ENCODE results near the gene SBNO2. TPM values are rescaled to one million over a fixed set of nuclear protein-coding genes. Genes with fewer than 3 reads are reported as not detected.

SBNO2 gene
- total RNA-seq, 3 donors from 2014 or later = 58.0 to 86.6 (median 74.6) TPM

GRCh38 chr19:1064661-1065605 is 109.1 kb downstream of the SBNO2 start:
- H3K4me3 ChIP-seq = no peak overlapping the region

GRCh38 chr19:1063909-1064660 is 110.0 kb downstream of the SBNO2 start:
- Histone ChIP-seq H3K36me3 (ENCODE audit: low read depth) (no peaks in the 10 kb centered on the region), H3K4me3 (no peak overlapping the region), H3K9me3 (no peaks in the 10 kb centered on the region), H3K4me1 (ENCODE audit: low read depth) (peaks cover 34% of the 10 kb centered on the region)
- peak; percentile 27 to 63 (median 45) for DNase-seq
- no peak for TF ChIP-seq CTCF (IDR thresholded peaks at IDR 0.05)
- intact Hi-C loops (cut with DNase I, micrococcal nuclease) = no loop called here
- peak; percentile 4 for ATAC-seq

More at GRCh38 chr19:1064661-1065605, 109.1 kb downstream of the SBNO2 start:
- no peaks in the 10 kb centered on the region for H3K36me3 ChIP-seq (ENCODE audit: low read depth)
- DNase-seq (peak; percentile 77 to 82 (median 81)), ATAC-seq (peak; percentile 72)
- H3K4me1 ChIP-seq (ENCODE audit: low read depth) = peaks cover 42% of the 10 kb centered on the region
- TF ChIP-seq CTCF (IDR thresholded peaks at IDR 0.05) = peak; percentile 86
- H3K9me3 ChIP-seq = no peaks in the 10 kb centered on the region
- intact Hi-C loops (cut with DNase I, micrococcal nuclease) = no loop called here

GRCh38 chr19:1063030-1063908 is 110.8 kb downstream of the SBNO2 start:
- intact Hi-C loops (cut with DNase I, micrococcal nuclease) = no loop called here
- no peak for TF ChIP-seq CTCF (IDR thresholded peaks at IDR 0.05)
- DNase-seq (peak; percentile 35 to 78 (median 59)), ATAC-seq (no peak)
- peaks cover 30% of the 10 kb centered on the region for H3K4me1 ChIP-seq (ENCODE audit: low read depth)
- no peak overlapping the region for H3K4me3 ChIP-seq
- peaks cover 4% of the 10 kb centered on the region for H3K9me3 ChIP-seq
- H3K36me3 ChIP-seq (ENCODE audit: low read depth) = no peaks in the 10 kb centered on the region

DNA sequence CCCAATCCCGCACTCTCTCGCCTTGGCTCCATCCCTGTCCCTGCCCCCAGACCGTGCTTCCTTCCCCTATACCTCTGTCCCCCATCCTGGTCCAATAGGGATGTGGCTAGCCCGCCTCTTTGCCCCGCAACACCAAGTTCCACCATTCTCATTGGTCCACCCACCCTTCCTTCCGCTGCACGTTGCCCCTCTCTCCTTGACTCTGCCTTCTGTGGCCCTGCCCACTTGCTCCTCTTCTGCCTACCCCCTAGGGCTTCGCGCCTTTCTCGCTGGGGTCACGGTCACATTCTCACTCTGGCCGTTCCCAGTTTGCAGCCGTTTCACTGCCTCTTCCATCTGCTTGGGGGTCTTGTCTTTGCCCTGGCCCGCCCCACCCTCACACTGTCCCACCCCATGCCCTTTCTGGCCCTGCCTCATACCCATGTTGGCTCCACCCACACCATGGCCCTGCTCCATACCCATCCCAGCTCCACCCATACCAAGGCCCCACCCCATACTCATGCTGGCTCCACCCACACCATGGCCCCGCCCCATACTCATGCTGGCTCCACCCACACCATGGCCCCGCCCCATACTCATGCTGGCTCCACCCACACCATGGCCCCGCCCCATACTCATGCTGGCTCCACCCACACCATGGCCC is 111.6 kb downstream of the SBNO2 start:
- Histone ChIP-seq H3K4me1 (ENCODE audit: low read depth) (peaks cover 29% of the 10 kb centered on the region), H3K36me3 (ENCODE audit: low read depth) (no peaks in the 10 kb centered on the region), H3K4me3 (no peak overlapping the region), H3K9me3 (peaks cover 11% of the 10 kb centered on the region)
- TF ChIP-seq CTCF (IDR thresholded peaks at IDR 0.05) = no peak
- no peak for DNase-seq
- intact Hi-C loops (cut with DNase I, micrococcal nuclease) = no loop called here
- ATAC-seq = no peak

DNA sequence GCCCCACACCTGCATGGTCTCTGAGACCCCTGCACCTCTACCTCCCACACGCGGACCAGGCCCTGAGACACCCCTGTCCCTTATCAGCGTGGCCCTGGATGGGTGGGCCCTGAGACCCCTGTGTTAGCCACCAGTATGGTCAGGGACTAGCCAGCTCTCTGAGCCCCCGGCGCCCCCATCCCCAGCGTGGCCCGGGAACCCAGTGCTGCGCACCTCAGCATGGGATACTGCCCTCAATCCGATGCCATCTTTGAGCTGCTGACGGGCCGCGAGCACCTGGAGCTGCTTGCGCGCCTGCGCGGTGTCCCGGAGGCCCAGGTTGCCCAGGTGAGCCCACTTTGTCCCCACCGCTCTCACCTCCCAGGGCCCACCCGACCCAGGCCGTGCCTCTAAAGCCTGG is 112.1 kb downstream of the SBNO2 start:
- DNase-seq = peak in 1 of 3 donors; percentile 61
- no peak for TF ChIP-seq CTCF (IDR thresholded peaks at IDR 0.05)
- Histone ChIP-seq H3K4me3 (no peak overlapping the region), H3K4me1 (ENCODE audit: low read depth) (peaks cover 24% of the 10 kb centered on the region), H3K9me3 (peaks cover 17% of the 10 kb centered on the region), H3K36me3 (ENCODE audit: low read depth) (no peaks in the 10 kb centered on the region)
- intact Hi-C loops (cut with DNase I, micrococcal nuclease) = no loop called here
- no peak for ATAC-seq

Data from mucosa of descending colon (tissue), 3 donors.